ENCODE results near the gene GRID2IP.
"Not testable (repeated sequence)": the region's sequence is repeated elsewhere in the genome, so short reads cannot be mapped to it uniquely, and the experiment has no call there.

DNA sequence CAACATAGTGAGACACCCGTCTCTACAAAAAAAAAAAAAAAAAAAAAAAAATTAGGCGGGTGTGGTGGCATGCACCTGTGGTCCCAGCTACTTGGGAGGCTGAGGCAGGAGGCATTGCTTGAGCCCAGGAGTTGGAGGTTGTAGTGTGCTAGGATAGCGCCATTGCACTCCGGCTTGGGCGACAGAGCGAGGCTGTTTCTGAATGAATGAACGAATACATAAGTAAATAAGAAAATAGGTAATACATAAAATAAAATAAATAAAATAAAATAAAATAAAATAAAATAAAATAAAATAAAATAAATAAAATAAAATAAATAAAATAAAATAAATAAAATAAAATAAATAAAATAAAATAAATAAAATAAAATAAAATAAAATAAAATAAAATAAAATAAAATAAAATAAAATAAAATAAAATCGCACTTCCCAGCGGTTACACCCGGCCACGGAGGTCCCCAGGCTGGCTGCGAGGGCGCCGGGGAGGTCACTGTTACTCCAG lies 25.7 kb upstream of the GRID2IP start:
- TF ChIP-seq CTCF (IDR thresholded peaks at IDR 0.05); ZFX (IDR thresholded peaks at IDR 0.05; ENCODE audit: borderline replicate concordance): not testable (repeated sequence)

Data from 22Rv1 (cell line).